K562 (cell line): Measurements from ENCODE around the gene FBXL22.

Experiments used
- ELF1 ChIP-seq: fragments of 200-800 bp; sonication (Bioruptor generic); IDR thresholded peaks from 2 replicates; pipeline ENCODE4 v1.6.1; 2016; ENCODE audit warnings: missing genetic modification characterization, missing compliant biosample characterization
- KHSRP ChIP-seq: fragments of 450-650 bp; IDR thresholded peaks from 2 replicates; pipeline ENCODE4 v1.6.1; 2017
- NFATC3 ChIP-seq: fragments of 450-650 bp; IDR thresholded peaks from 2 replicates; pipeline ENCODE4 v1.6.1; 2017; ENCODE audit warnings: mild to moderate bottlenecking
- ZFX ChIP-seq: sonication (generic); formaldehyde crosslinking; IDR thresholded peaks from 2 replicates; pipeline ENCODE4 v1.8.0; 2022; ENCODE audit warnings: mild to moderate bottlenecking, missing genetic modification reagents, moderate library complexity
- TF ChIP-seq, protein P1 (sequence below), 3 experiments: fragments of 200-800 bp in 1 of 3; sonication (Bioruptor generic) in 1 of 3; sonication (generic) in 1 of 3; formaldehyde crosslinking in 1 of 3; IDR thresholded peaks; 2 replicates each; pipeline versions ENCODE4 v1.6.1 to v1.8.0; 2016 to 2022; ENCODE audit warnings: mild to moderate bottlenecking in 2 of 3, missing compliant biosample characterization in 2 of 3, missing genetic modification characterization in 2 of 3, missing genetic modification reagents in 1 of 3
- TF ChIP-seq, protein P2 (sequence below): IDR thresholded peaks from 2 replicates; pipeline ENCODE4 v1.6.1; 2016; ENCODE audit warnings: missing genetic modification characterization, missing compliant biosample characterization

DNA sequence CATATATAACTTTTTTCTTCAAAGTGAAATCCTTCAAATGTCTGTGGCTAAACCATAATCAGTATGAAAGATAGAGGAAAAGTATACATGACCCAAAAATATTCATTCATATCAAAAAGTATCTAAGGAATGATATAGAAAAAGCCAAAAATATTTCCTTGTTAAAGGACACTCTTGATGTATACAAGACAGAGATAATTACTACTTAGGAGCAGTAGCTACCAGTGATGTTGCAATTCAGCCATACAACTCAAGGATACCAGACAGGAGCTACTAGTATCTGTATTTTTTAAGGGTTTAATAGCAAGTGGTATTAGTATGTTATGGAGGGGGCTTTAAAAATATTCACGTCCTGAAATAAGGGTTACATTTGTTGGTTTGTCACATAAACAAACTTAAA, 37.0 kb downstream of the FBXL22 start:
- no peak for TF ChIP-seq NFATC3
- TF ChIP-seq, protein P1, sequence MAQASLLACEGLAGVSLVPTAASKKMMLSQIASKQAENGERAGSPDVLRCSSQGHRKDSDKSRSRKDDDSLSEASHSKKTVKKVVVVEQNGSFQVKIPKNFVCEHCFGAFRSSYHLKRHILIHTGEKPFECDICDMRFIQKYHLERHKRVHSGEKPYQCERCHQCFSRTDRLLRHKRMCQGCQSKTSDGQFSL (CRISPR knock-in tag; IDR thresholded peaks at IDR 0.05) = no peak
- TF ChIP-seq, protein P1 (tag; IDR thresholded peaks at IDR 0.05) = no peak
- no peak for TF ChIP-seq ELF1 (tag)
- TF ChIP-seq, protein P2, sequence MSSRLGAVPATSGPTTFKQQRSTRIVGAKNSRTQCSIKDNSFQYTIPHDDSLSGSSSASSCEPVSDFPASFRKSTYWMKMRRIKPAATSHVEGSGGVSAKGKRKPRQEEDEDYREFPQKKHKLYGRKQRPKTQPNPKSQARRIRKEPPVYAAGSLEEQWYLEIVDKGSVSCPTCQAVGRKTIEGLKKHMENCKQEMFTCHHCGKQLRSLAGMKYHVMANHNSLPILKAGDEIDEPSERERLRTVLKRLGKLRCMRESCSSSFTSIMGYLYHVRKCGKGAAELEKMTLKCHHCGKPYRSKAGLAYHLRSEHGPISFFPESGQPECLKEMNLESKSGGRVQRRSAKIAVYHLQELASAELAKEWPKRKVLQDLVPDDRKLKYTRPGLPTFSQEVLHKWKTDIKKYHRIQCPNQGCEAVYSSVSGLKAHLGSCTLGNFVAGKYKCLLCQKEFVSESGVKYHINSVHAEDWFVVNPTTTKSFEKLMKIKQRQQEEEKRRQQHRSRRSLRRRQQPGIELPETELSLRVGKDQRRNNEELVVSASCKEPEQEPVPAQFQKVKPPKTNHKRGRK (tag) = no peak
- no peak for TF ChIP-seq ZFX (CRISPR knock-in tag)
- TF ChIP-seq KHSRP = no peak
